AG04449 (cell line): ENCODE measurements around the gene CXADR.

Experiments
- CTCF ChIA-PET: fragments of 350-600 bp; formaldehyde crosslinking; extraction: SDS; loops from one replicate; lab custom pipeline; 2021; ENCODE audit warnings: antibody characterized with exemption; lab: Yijun Ruan, JAX
- POLR2A ChIA-PET: fragments of 400-600, 350-600 bp; formaldehyde crosslinking; extraction: SDS; loops from one replicate; lab custom pipeline; 2020; ENCODE audit warnings: antibody characterized with exemption, inconsistent platforms; lab: Yijun Ruan, JAX
- DNase-seq: peaks from one replicate; pipeline ENCODE4 v3.0.0-alpha.2; 2010; ENCODE audit warnings: low read depth, low spot score
- H3K4me3 ChIP-seq: 2 replicates; pipeline ENCODE4 v1.5.1; 2011; ENCODE audit warnings: low read depth, mild to moderate bottlenecking, control low read depth, low read length
- CTCF ChIP-seq: IDR thresholded peaks from one replicate; pipeline ENCODE4 v1.5.1; 2011; ENCODE audit warnings: mild to moderate bottlenecking, moderate library complexity, low read length, control low read depth, inconsistent platforms; ENCODE audit not compliant: insufficient read depth; ENCODE audit errors: missing control alignments

The CXADR gene

GRCh38 chr21:17636711-17637110 is 123.9 kb downstream of the CXADR start:
- no peak overlapping the region for H3K4me3 ChIP-seq
- TF ChIP-seq CTCF: no peak
- POLR2A ChIA-PET: no interaction called here
- no peak for DNase-seq
- CTCF ChIA-PET: no interaction called here

- POLR2A ChIA-PET: no interaction called here
- no peak for DNase-seq
- no peak overlapping the region for H3K4me3 ChIP-seq
- TF ChIP-seq CTCF: no peak
- CTCF ChIA-PET: no interaction called here
Measured at GRCh38 chr21:17640821-17641220, 128.0 kb downstream of the CXADR start.
